ENCODE results near the gene FANK1.
A peak's percentile ranks its signal among the peaks of the same experiment; 100 is the strongest.
"Not testable (repeated sequence)": the region's sequence is repeated elsewhere in the genome, so short reads cannot be mapped to it uniquely, and the experiment has no call there.

Gene FANK1

DNA sequence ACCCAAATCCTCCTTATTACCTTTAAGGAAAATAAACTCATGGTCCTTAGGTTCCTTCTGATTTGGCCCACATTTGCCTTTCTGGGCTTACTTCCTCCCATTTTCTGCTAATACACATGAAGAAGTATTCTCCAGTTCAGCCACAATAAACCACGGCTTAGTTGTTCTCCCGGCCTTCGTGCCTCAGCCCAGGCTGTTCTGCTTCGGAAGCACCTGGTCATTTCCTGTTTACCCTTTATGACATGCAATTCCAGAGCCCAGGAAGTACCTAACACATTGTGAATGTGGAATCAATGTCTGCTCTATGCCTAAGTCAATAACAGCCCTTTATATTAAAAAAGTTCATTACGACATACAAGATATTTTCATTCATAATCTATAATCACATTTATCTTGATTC lies 4.0 kb upstream of the FANK1 start:
- not testable (repeated sequence) for DNase-seq

DNA sequence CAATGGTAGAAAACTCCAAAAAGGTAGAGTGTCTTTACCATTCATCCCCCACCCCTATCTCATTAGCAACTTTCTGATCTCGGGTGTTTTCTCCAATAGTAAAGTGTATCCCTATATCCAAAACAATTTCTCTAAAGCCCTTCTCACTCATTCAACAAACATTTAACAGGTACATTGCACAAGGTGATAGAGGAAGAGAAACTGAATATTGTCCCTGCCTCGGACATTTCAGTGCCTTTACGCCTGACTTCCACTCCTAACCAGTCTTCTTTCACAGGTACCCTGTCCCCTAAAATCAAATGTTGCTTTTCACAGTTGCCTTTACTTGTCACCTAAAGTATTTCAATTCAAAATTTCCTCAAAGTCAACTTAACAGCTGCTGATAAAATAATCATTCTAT lies 2.2 kb upstream of the FANK1 start:
- DNase-seq: not testable (repeated sequence)

DNA sequence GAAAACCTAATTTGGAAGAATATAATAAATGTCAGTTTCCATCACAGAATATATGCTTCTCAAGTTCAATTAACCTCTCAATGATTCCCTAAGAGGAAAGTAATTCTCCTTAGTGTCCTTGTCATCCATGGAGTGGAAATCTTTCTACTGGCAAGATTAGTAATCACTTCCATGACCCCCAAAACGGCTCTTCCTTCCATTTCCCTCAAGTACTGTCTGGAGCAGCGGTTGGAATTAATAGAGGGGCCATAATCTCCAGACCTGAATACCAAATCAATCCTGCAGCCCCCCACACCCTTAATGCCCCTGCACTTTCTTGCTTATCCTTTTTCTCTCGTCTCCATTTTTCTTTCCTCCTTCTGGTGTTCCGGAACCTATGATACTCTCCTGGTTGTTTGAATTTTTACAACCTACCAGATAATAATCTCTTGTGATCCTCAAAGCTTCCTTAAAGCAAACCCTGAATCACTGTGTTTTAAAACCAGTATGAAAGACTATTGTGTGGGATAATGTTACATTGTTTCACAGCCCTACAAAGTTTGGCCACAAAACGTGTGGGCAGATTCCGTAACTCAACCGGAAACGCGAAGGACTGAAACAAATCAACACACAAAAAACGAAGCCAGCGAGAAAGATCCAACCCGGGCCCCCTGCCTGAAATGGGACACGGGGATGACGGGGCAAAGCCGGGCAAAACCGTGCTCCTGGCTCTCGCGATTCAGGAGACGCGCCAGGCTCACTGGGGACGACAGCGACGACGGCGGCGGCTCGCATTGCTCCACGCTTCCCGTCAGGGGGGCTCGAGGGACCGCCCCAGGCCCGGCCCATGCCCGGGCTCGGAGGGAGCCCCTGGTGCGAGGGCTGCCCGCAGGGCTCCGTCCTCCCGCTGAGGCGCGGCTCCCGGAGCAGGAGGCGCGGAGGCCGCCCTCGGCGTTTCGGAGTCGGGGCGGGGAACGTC lies 955 bp upstream of the FANK1 start:
- peak; percentile 21 for DNase-seq

DNA sequence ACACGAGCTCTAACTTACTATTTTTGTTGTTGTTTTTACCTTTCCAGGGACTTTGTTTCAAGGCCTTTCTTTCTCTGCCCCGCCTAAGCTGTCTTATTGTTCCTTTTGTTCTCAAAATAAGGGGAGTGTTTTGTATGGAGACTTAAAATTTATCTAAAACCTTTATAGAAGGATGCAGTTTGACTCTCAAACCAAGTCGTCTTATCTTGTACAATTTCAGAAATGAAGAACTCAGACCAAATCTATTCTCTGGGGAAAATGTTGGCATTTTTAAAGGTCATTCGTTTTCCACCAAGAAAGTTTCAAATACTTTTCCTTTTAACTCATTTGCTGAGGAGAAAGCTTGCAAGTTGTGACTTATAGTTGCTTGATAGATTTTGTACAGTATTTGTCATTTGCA lies 953 bp downstream of the FANK1 start:
- not testable (repeated sequence) for DNase-seq

DNA sequence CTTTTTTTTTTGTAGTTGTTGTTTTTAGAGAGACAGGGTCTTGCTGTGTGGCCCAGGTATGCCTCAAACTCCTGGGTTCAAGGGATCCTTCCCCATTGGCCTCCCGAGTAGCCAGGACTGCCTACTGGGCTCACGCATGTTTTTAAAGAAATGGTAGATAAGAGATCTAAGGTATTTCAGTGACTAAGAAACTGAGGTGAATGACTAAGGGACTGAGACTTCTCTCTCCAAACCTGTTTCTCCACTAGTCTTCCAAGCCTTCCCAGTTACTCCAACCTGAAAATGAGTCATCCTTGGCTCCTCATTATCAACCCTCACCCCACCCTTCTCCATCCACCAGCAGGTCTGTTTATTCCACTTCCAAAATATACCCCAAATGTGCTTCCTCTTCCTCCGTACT lies 4.6 kb downstream of the FANK1 start:
- not testable (repeated sequence) for DNase-seq

DNA sequence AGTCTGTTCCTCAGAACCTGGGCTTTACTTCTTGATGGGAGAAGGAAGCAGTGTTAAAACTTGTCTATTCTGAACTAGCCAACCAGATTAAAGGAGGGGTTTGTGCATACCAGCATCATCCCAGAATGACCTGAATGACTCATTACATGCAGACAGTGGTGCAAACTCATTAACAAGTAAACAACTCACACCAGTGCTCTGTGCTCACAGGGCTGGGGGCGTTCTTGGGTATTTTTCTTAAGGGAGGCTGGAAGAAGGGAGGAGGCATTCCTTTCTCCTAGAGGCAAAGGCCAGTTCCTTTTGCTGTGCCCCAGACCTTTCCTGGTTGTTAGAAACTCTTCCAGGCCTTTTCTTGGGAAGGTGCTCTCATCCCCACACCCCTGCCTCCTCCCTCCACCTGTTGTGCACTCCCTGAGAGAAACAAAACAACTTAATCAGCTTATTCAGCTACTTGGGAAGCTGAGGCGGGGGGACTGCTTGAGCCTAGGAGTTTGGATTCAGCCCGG lies 6.8 kb downstream of the FANK1 start:
- not testable (repeated sequence) for DNase-seq

DNA sequence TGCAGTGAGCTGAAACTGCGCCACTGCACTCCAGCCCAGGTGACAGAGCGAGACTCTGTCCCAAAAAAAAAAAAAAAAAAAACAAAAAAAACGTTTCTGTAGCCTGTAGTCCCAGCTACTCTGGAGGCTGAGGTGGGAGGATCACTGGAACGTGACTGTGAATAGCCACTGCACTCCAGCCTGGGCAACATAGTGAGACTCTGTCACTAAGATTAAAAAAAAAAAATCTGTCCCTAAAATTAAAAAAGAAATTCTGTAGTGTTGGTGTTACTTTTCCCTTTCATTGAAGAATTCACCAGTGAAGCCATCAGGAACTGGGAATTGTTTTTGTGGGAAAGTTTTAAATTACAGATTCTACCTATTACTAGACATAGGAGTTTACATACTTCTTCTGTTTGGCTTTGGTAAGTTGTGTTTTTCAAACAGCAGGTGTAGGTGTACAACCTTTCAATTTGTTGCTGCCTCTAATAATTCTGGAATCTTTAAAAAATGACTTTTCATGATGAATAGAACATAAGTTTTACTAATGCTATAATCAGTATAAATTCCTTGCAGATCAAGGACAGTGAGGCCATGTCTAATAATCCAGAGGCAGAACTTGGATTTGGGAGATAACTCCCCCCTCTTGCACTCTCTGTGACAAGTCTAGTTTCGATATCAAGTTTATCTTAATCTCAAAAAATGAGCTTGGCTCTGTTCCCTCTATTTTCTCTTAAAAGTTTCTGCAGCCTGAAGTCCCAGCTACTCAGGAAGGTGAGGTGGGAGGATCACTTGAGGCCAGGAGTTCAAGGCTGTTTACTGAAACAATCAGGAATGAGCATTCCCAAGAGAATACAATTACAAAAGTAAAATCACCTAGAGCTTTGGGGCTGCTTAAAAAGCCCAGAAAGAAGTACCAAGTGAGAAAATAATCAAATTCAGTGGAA lies 9.0 kb downstream of the FANK1 start:
- DNase-seq: not testable (repeated sequence)

DNA sequence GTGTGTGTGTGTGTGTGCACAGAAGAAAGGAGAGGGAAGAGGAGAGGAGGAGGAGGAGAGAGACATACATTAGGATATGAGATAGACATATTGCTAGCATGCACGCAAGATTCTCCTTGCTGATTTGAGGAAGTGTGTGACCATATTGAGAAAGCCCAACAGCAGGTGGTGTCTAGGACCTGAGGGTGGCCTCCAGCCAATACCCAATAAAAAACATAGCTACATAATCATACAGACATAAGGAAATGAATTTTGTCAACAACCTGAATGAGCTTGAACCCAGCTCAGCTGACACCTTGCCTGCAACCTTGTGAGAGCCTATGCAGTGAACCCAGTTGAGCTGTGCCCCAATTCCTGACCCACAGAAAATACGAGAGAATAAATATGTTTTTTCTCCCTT lies 11.2 kb downstream of the FANK1 start:
- DNase-seq: not testable (repeated sequence)

DNA sequence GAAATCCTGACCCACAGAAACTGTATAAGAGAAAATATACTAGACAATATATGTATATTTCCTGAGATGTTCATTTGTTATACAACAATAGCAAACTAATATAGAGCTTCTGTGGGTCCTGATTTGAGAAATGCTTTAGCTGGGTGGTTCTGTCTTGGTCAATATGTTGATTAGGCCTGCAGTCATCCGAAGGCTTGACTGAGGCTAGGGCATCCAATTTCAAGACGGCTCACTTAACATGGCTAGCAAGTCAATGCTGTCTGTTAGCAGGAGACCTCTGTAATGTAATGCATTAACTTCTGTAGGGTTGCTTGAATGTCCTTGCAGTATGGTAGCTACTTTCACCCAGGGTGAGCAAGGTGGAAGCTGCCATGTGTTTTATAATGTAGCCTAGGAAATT lies 12.4 kb downstream of the FANK1 start:
- not testable (repeated sequence) for DNase-seq

DNA sequence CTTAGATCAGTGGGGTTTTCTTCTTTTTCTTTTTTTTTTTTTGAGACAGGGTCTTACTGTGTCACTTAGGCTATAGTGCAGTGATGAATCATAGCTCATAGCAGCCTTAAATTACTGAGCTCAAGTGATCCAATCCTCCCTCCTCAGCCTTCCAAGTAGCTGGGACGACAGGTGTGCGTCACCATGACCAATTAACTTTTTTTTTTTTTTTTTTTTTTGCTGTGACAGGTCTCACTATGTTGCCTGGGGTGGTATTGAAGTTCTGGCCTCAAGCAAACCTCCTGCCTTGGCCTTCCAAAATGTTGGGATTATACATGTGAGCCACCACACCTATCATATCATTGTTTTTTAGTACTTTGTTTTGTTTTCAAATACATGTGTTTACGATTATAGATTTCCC lies 13.1 kb downstream of the FANK1 start:
- not testable (repeated sequence) for DNase-seq

DNA sequence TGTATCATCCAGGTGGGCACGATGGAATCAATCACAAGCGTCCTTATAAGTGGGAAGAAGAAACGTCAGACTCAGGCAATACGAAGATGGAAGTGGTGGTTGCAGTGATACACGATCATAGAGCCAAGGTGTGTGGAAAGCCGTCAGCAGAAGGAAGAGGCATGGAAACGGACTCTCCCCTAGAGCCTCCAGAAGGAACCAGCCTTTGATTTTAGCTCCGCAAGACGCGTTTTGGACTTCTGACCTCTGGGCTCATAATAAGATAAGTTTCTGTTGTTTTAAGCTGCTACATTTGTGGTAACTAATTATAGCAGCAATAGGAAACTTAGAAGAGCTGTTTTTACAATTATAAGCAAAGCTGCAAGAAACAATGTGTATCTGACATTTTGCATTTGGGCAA lies 14.8 kb downstream of the FANK1 start:
- DNase-seq: no peak

DNA sequence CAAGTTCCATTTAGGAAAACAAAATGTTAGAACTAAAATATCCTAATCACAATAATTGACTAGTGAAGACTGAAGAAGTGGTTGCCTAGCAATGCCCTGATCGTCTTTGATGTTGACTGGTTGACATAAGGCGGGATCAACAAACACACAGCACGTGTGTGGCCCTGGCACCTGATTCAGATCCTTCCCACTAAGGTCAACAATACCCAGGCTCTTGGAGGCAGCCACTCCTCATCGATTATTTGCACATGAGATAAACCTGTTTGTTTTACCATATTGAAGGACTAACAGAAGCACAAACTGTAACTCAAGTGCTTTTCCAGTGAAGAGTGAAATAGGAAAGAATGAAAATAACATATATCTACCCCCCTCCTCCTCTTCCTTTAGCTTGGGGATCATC lies 15.6 kb downstream of the FANK1 start:
- DNase-seq: no peak

DNA sequence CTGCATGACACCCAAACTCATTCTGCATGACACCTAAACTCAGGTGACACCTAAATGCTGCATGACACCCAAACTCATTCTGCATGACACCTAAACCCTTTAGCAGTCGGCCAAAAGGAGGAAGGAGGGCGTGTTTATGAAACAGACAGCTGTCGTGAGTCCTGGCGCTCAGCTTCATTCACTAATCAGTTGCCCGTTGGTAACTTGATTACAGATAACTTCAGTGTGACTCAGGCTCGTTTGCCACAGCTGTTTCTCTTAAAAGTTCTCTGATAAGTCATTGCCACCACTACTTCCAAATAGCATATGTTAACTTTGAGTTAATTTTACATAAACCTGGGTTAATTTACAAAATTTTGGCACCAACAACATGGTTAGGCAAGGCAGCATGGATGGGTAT lies 16.9 kb downstream of the FANK1 start:
- DNase-seq: not testable (repeated sequence)

DNA sequence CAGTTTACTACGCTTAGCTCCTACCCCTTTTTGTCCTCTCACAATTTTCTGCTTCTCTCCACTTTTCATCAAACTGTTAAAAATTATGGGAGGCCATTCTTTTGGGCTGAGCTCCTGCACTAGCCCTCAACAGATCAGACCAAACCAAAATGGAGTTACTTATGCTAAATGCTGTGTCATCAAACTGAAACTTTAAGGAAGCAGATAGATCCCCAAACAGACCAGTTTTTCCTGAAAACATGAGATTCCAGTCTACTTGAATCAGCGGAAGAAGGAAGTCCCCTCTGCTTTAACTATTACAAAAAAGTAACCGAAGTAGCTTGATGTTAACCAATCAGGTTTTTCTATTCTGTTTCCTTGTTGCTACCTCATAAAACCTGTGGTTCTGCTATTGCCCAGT lies 20.6 kb downstream of the FANK1 start:
- no peak for DNase-seq

DNA sequence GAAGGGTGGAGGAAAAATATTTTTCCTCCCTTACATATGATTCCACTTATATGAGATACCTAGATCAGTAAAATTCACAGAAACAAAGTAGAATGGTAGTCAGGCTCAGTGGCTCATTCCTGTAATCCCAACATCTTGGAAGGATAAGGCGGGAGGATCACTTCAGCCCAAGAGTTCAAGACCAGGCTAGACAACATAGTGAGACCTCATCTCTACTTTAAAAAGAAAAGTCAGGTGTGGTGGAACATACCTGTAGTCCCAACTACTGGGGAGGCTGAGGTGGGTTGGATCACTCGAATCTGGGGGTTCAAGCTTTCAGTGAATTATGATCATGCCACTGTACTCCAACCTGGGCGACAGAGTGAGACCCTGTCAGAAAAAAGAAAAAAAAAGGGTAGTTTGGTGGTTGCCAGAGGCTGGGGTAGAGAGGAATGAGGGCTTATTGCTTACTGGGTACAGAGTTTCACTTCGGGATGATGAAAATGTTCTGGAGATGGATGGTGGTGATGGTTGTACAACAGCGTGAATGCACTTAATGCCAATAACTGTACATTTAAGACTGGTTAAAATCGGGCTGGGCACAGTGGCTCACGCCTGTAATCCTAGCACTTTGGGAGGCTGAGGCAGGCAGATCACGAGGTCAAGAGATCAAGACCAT lies 21.5 kb downstream of the FANK1 start:
- DNase-seq: not testable (repeated sequence)

DNA sequence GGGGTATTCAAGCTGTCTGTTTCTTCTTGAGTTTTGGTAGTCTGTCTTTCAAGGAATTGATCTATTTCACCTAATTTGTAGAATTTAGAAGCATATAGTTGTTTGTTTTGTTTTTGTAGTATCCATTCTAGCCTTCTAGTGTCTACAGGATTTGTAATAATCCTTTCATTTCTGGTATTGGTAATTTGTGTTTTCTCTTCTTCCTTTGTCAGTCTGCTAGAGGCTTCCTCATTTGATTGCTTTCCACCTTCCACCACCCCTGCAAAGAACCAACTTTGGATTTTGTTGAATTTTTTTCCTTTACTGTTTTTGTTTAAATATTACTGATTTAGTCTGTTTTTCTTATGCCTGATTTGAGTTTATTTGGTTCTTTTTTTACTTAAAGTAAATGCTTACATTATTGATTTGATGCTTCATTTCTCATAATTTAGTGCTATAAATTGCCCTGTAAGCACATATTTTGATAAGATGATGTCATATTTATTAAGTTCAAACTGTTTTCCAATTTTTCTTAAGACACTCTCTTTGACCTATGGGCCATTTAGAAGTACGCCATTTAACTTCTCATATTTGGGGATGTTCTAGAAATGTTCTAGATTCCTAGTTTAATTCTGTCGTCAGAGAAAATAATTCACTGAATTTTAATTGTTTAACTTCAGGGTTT lies 25.4 kb downstream of the FANK1 start:
- DNase-seq: not testable (repeated sequence)

DNA sequence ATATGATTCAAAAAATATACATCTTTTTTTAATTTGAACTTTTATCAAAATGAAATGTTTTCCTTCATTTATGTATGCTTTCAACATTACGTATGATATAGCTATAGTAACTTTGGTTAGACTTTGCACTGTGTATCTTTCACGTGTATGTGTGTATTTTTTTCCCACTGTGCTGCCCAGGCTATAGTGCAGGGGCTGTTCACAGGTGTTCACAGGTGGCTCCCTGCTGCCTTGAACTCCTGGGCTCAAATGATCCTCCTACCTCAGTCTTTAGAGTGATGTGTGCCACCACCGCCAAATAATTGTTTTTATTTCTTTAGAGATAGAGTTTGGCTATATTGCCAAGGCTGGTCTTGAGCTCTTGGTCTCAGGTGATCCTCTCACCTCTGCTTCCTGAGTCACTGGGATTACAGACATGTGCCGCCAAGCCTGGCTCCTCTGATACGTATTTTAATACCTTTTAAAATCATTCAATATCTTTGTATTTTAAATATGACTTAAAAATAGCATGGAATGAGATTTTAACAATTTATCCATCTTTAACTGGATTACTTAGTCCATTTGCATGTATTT lies 29.0 kb downstream of the FANK1 start:
- no peak for DNase-seq

DNA sequence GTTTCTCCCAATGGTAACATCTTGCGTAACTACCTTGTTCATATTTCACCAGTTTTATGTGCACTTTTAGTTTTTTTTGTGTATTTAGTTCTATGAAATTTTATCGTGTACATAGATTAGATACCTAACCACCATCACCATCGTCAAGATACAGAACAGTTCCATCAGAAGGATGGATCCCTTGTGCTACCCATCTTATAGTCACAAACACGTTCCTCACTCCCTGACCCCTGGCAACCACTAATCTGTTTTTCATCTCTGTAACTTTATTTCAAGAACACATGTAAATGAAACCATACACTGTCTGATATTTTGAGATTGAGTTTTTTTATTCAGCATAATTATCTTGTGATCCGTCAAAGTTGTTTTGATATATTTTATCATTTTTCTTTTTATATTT lies 29.9 kb downstream of the FANK1 start:
- no peak for DNase-seq

DNA sequence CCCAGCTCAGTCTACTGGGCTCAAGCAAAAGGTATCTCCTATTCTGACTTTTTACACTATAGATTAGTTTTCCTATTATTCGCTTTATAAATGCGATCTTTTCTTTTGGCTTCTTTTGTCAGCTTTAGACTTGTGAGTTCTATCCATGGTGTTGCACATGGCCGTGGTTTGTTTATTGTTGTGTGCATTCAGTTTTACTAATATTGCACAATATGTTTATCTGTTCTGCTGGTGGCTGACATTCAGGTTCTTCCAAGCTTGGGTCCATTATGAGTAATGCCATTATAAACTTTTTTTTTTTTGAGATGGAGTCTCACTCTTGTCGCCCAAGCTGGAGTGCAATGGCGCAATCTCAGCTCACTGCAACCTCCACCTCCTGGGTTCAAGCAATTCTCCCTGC lies 30.9 kb downstream of the FANK1 start:
- DNase-seq: not testable (repeated sequence)

DNA sequence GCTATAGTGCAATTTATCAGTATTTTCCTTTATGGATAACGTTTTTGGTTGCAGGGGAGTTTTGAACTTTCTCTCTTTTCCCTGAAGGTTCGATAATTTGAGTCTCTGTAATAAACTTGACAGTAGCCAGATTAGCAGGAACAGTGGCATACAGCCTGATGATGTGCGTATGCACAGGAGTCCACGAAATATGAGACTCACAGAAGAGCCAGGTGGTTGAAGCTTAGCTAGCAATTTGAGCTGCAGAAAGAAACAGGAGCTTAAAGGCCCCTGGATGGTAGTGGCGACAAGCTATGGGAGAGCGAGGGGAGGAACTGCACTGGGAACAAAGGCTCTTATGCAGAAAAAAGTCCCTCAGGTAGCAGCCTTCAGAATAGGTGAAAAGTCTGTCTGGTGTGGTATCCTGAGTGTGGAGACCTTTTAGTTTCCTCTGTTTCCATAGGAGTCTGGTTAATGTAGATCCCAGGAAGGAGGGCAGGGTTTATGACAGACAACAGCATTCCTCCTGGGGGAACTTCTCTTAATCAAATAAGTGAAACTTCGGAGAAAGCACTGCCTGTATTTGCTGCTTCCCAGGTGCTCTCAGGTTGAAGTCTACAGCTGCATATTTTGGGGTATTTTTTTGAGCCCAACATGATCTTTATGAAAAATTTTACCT lies 32.7 kb downstream of the FANK1 start:
- no peak for DNase-seq

DNA sequence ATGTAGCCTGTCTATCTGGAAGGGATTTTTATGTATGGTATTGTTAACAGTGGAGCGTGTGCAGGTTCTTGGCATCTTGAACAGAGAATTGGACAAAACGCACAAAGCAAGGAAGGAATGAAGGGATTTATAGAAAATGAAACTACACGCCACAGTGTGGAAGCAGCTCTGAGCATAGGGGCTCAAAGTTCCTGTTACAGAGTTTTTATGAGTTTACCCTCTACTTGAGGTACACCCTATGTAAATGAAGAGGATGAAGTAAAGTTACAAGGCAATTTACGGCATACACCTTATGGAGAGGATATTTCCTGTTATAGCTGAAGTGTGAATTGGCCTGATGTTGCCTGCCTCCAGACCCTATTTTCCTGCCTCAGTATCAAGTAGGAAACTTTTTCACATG lies 33.3 kb downstream of the FANK1 start:
- DNase-seq: no peak

Data from activated CD4-positive, alpha-beta T cell treated with anti-CD3 and anti-CD28 coated beads, Interleukin-2, amount 50 U/mL, for 1 hour (primary cell).